Measurements from ENCODE around the gene DPM3.

DNA sequence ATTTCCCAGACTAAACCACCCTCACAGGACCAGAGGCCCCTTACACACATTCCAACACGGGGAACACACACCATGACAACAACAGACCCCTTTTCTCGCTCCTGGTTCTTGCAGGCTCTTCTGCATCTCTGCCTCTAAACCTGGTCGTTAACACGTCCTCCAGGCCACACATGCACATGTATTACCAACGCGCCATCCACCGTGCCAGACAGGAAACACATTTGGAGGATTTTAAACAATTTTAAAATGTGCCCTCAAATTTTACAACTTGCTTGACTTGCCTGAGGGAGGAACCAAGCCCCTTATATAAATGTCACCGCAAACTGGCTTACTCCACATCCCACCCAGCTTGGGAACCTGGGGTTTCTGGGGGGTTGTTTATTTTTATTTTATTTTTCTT lies 29.5 kb downstream of the DPM3 start:
- TF ChIP-seq, protein P1, sequence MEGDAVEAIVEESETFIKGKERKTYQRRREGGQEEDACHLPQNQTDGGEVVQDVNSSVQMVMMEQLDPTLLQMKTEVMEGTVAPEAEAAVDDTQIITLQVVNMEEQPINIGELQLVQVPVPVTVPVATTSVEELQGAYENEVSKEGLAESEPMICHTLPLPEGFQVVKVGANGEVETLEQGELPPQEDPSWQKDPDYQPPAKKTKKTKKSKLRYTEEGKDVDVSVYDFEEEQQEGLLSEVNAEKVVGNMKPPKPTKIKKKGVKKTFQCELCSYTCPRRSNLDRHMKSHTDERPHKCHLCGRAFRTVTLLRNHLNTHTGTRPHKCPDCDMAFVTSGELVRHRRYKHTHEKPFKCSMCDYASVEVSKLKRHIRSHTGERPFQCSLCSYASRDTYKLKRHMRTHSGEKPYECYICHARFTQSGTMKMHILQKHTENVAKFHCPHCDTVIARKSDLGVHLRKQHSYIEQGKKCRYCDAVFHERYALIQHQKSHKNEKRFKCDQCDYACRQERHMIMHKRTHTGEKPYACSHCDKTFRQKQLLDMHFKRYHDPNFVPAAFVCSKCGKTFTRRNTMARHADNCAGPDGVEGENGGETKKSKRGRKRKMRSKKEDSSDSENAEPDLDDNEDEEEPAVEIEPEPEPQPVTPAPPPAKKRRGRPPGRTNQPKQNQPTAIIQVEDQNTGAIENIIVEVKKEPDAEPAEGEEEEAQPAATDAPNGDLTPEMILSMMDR (IDR thresholded peaks at IDR 0.05; ENCODE audit: low read depth, low read length), result no peak
- no peak for TF ChIP-seq EZH2phosphoT487 (IDR thresholded peaks at IDR 0.05; ENCODE audit: low read depth)
